ENCODE results near the gene PANK3. TPM values are rescaled to one million over a fixed set of nuclear protein-coding genes. Genes with fewer than 3 reads are reported as not detected.

The PANK3 gene
- polyA plus RNA-seq, 1 donor from 2014 or later, result 145 TPM

DNA sequence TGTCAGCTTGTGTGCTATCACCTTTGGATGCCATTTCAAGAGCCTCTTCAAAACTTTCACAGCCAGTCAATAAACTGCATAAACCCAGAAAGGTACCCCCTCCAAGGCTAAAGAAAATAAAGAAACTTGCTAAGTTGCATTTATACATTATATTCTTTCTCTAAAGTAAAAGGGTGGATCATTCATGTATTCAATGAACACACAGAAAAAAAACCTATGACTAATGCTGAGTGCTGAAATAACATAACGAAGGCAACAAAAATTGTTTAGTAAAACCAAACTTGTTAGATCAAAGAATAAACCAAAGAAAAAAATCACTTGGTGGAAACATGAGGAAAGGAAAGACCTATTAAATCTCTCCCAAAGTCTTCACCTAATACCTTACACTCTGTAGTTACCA is 15.2 kb downstream of the PANK3 start:
- no peak overlapping the region for H3K27ac ChIP-seq (ENCODE audit: low read length)
- H3K36me3 ChIP-seq (ENCODE audit: insufficient read depth, low read length), result no peaks in the 10 kb centered on the region
- no peaks in the 10 kb centered on the region for H3K27me3 ChIP-seq (ENCODE audit: insufficient read depth, low read depth, low read length)
- no peak for TF ChIP-seq EP300 (conservative IDR thresholded peaks at IDR 0.05; ENCODE audit: poor library complexity, severe bottlenecking)
- TF ChIP-seq SMC3 (conservative IDR thresholded peaks at IDR 0.05; ENCODE audit: poor library complexity), result no peak
- H3K9me2 ChIP-seq (ENCODE audit: insufficient read depth, low read length), result no peaks in the 10 kb centered on the region
- H3K4me3 ChIP-seq (ENCODE audit: low read length), result no peak overlapping the region
- peaks cover 60% of the 10 kb centered on the region for H3K79me2 ChIP-seq (replicated peaks; ENCODE audit: insufficient read depth, low read length)
- no peak overlapping the region for H2AFZ ChIP-seq (ENCODE audit: low read depth, low read length)
- no peak overlapping the region for H3K9ac ChIP-seq (ENCODE audit: low read length)
- no peak overlapping the region for H3K4me2 ChIP-seq (ENCODE audit: low read length)
- H4K20me1 ChIP-seq (ENCODE audit: insufficient read depth), result peaks cover 5% of the 10 kb centered on the region
- no peaks in the 10 kb centered on the region for H3F3A ChIP-seq (ENCODE audit: insufficient read depth, low read length, poor library complexity, severe bottlenecking)
- H3K9me3 ChIP-seq (ENCODE audit: low read length), result no peaks in the 10 kb centered on the region

DNA sequence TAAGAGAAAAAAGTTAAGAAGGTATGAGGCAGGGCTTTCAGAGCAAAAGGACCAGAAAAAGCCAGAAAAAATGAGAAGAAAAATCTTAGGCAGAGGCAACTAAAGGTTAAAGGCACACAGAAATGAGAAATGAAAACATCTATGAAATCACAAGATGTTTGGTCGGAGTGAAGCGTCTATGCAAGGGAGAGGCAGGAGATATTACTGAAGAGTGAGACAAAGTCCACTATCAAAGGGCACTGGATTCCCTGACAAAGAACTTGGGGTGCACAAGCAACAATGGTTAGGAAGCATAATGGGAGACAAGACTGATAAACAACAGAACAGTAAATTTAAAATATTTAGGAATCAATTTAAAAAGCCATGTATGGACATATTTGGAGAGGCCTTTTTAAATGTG is 16.9 kb downstream of the PANK3 start:
- H3K27me3 ChIP-seq (ENCODE audit: insufficient read depth, low read depth, low read length), result no peaks in the 10 kb centered on the region
- no peaks in the 10 kb centered on the region for H3F3A ChIP-seq (ENCODE audit: insufficient read depth, low read length, poor library complexity, severe bottlenecking)
- no peaks in the 10 kb centered on the region for H3K9me2 ChIP-seq (ENCODE audit: insufficient read depth, low read length)
- no peak overlapping the region for H3K4me2 ChIP-seq (ENCODE audit: low read length)
- H3K27ac ChIP-seq (ENCODE audit: low read length), result no peak overlapping the region
- H4K20me1 ChIP-seq (ENCODE audit: insufficient read depth), result peaks cover 5% of the 10 kb centered on the region
- no peak overlapping the region for H3K9ac ChIP-seq (ENCODE audit: low read length)
- no peaks in the 10 kb centered on the region for H3K9me3 ChIP-seq (ENCODE audit: low read length)
- no peak overlapping the region for H3K4me3 ChIP-seq (ENCODE audit: low read length)
- TF ChIP-seq RAD21 (conservative IDR thresholded peaks at IDR 0.05) (no peak), TAF1 (IDR thresholded peaks at IDR 0.05; ENCODE audit: low read depth) (no peak), MXI1 (conservative IDR thresholded peaks at IDR 0.05; ENCODE audit: poor library complexity, severe bottlenecking) (no peak), EZH2 (IDR thresholded peaks at IDR 0.05; ENCODE audit: borderline replicate concordance, insufficient read depth, low read length, poor library complexity, severe bottlenecking) (no peak), POLR2AphosphoS5 (IDR thresholded peaks at IDR 0.05) (no peak), EP300 (conservative IDR thresholded peaks at IDR 0.05; ENCODE audit: poor library complexity, severe bottlenecking) (no peak), SMC3 (conservative IDR thresholded peaks at IDR 0.05; ENCODE audit: poor library complexity) (no peak)
- TF ChIP-seq, protein P1, sequence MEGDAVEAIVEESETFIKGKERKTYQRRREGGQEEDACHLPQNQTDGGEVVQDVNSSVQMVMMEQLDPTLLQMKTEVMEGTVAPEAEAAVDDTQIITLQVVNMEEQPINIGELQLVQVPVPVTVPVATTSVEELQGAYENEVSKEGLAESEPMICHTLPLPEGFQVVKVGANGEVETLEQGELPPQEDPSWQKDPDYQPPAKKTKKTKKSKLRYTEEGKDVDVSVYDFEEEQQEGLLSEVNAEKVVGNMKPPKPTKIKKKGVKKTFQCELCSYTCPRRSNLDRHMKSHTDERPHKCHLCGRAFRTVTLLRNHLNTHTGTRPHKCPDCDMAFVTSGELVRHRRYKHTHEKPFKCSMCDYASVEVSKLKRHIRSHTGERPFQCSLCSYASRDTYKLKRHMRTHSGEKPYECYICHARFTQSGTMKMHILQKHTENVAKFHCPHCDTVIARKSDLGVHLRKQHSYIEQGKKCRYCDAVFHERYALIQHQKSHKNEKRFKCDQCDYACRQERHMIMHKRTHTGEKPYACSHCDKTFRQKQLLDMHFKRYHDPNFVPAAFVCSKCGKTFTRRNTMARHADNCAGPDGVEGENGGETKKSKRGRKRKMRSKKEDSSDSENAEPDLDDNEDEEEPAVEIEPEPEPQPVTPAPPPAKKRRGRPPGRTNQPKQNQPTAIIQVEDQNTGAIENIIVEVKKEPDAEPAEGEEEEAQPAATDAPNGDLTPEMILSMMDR (IDR thresholded peaks at IDR 0.05; ENCODE audit: poor library complexity, severe bottlenecking), result no peak
- TF ChIP-seq, protein P2, sequence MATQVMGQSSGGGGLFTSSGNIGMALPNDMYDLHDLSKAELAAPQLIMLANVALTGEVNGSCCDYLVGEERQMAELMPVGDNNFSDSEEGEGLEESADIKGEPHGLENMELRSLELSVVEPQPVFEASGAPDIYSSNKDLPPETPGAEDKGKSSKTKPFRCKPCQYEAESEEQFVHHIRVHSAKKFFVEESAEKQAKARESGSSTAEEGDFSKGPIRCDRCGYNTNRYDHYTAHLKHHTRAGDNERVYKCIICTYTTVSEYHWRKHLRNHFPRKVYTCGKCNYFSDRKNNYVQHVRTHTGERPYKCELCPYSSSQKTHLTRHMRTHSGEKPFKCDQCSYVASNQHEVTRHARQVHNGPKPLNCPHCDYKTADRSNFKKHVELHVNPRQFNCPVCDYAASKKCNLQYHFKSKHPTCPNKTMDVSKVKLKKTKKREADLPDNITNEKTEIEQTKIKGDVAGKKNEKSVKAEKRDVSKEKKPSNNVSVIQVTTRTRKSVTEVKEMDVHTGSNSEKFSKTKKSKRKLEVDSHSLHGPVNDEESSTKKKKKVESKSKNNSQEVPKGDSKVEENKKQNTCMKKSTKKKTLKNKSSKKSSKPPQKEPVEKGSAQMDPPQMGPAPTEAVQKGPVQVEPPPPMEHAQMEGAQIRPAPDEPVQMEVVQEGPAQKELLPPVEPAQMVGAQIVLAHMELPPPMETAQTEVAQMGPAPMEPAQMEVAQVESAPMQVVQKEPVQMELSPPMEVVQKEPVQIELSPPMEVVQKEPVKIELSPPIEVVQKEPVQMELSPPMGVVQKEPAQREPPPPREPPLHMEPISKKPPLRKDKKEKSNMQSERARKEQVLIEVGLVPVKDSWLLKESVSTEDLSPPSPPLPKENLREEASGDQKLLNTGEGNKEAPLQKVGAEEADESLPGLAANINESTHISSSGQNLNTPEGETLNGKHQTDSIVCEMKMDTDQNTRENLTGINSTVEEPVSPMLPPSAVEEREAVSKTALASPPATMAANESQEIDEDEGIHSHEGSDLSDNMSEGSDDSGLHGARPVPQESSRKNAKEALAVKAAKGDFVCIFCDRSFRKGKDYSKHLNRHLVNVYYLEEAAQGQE (IDR thresholded peaks at IDR 0.05; ENCODE audit: borderline replicate concordance), result no peak
- H2AFZ ChIP-seq (ENCODE audit: low read depth, low read length), result no peak overlapping the region
- peaks cover 48% of the 10 kb centered on the region for H3K79me2 ChIP-seq (replicated peaks; ENCODE audit: insufficient read depth, low read length)
- no peaks in the 10 kb centered on the region for H3K36me3 ChIP-seq (ENCODE audit: insufficient read depth, low read length)

DNA sequence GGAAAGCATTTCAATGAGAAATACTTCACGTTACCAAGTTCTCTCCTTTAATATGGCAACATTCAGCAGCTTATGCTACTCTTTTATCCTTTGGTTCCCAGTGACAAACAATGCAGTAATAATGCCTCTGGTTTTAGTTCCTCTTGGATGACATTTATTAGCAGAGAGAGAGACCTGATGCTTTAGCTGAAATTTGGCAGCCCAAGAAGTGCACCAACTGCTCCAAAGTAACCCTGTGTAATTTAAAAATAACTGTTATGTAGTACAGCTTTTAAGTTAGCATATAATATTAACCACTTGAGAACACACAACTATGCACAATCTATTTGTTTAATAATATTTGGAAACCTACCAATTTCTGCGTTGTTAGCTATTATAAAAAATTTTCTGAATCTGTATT is 21.8 kb downstream of the PANK3 start:
- Histone ChIP-seq H4K20me1 (ENCODE audit: insufficient read depth) (peaks cover 5% of the 10 kb centered on the region), H3K9me2 (ENCODE audit: insufficient read depth, low read length) (no peaks in the 10 kb centered on the region), H3K4me2 (ENCODE audit: low read length) (no peak overlapping the region), H3K27me3 (ENCODE audit: insufficient read depth, low read depth, low read length) (no peaks in the 10 kb centered on the region), H3K9ac (ENCODE audit: low read length) (no peak overlapping the region), H3K27ac (ENCODE audit: low read length) (no peak overlapping the region), H3K9me3 (ENCODE audit: low read length) (no peaks in the 10 kb centered on the region), H3K36me3 (ENCODE audit: insufficient read depth, low read length) (peaks cover 14% of the 10 kb centered on the region), H3K79me2 (replicated peaks; ENCODE audit: insufficient read depth, low read length) (peaks cover 26% of the 10 kb centered on the region), H3F3A (ENCODE audit: insufficient read depth, low read length, poor library complexity, severe bottlenecking) (no peaks in the 10 kb centered on the region), H3K4me3 (ENCODE audit: low read length) (no peak overlapping the region), H2AFZ (ENCODE audit: low read depth, low read length) (no peak overlapping the region)
- no peak for TF ChIP-seq POLR2AphosphoS5 (IDR thresholded peaks at IDR 0.05)
- no peak for TF ChIP-seq EP300 (conservative IDR thresholded peaks at IDR 0.05; ENCODE audit: poor library complexity, severe bottlenecking)
- TF ChIP-seq, protein P2 (IDR thresholded peaks at IDR 0.05; ENCODE audit: borderline replicate concordance), result no peak
- TF ChIP-seq EZH2 (IDR thresholded peaks at IDR 0.05; ENCODE audit: borderline replicate concordance, insufficient read depth, low read length, poor library complexity, severe bottlenecking), result no peak
- no peak for TF ChIP-seq SMC3 (conservative IDR thresholded peaks at IDR 0.05; ENCODE audit: poor library complexity)
- TF ChIP-seq, protein P1 (IDR thresholded peaks at IDR 0.05; ENCODE audit: poor library complexity, severe bottlenecking), result no peak
- no peak for TF ChIP-seq RAD21 (conservative IDR thresholded peaks at IDR 0.05)
- no peak for TF ChIP-seq MXI1 (conservative IDR thresholded peaks at IDR 0.05; ENCODE audit: poor library complexity, severe bottlenecking)
- no peak for TF ChIP-seq TAF1 (IDR thresholded peaks at IDR 0.05; ENCODE audit: low read depth)

Data from neural cell (in vitro differentiated cells).